ENCODE results near the gene RNF26.

The RNF26 gene

GRCh38 chr11:119357074-119357473 lies 22.7 kb downstream of the RNF26 start:
- Histone ChIP-seq H3K4me1 (ENCODE audit: insufficient read depth, low read length) (peaks cover 37% of the 10 kb centered on the region), H3K4me3 (ENCODE audit: low read length) (no peak overlapping the region), H3K27me3 (ENCODE audit: insufficient read depth, low read length) (no peaks in the 10 kb centered on the region), H3K36me3 (ENCODE audit: insufficient read depth, low read length) (peaks cover 2% of the 10 kb centered on the region), H3K9me3 (ENCODE audit: low read length) (no peaks in the 10 kb centered on the region), H2AFZ (ENCODE audit: low read depth, low read length) (no peak overlapping the region)

- Histone ChIP-seq H3K4me3 (ENCODE audit: low read length) (no peak overlapping the region), H3K27me3 (ENCODE audit: insufficient read depth, low read length) (peaks cover 12% of the 10 kb centered on the region), H3K36me3 (ENCODE audit: insufficient read depth, low read length) (peaks cover 2% of the 10 kb centered on the region), H2AFZ (ENCODE audit: low read depth, low read length) (no peak overlapping the region), H3K9me3 (ENCODE audit: low read length) (no peaks in the 10 kb centered on the region), H3K4me1 (ENCODE audit: insufficient read depth, low read length) (peaks cover 32% of the 10 kb centered on the region)
These were observed 25.3 kb downstream of the RNF26 start for GRCh38 chr11:119359365-119360214.

GRCh38 chr11:119361056-119361787 lies 26.9 kb downstream of the RNF26 start:
- H3K27me3 ChIP-seq (ENCODE audit: insufficient read depth, low read length) = peaks cover 22% of the 10 kb centered on the region
- no peak overlapping the region for H3K4me3 ChIP-seq (ENCODE audit: low read length)
- H3K9me3 ChIP-seq (ENCODE audit: low read length) = no peaks in the 10 kb centered on the region
- H3K36me3 ChIP-seq (ENCODE audit: insufficient read depth, low read length) = peaks cover 2% of the 10 kb centered on the region
- peaks cover 21% of the 10 kb centered on the region for H3K4me1 ChIP-seq (ENCODE audit: insufficient read depth, low read length)
- no peak overlapping the region for H2AFZ ChIP-seq (ENCODE audit: low read depth, low read length)

GRCh38 chr11:119361941-119362725 lies 27.8 kb downstream of the RNF26 start:
- Histone ChIP-seq H3K4me1 (ENCODE audit: insufficient read depth, low read length) (peaks cover 21% of the 10 kb centered on the region), H2AFZ (ENCODE audit: low read depth, low read length) (no peak overlapping the region), H3K27me3 (ENCODE audit: insufficient read depth, low read length) (peaks cover 29% of the 10 kb centered on the region), H3K4me3 (ENCODE audit: low read length) (no peak overlapping the region), H3K9me3 (ENCODE audit: low read length) (no peaks in the 10 kb centered on the region), H3K36me3 (ENCODE audit: insufficient read depth, low read length) (peaks cover 2% of the 10 kb centered on the region)

GRCh38 chr11:119362741-119363080 lies 28.4 kb downstream of the RNF26 start:
- Histone ChIP-seq H3K36me3 (ENCODE audit: insufficient read depth, low read length) (peaks cover 2% of the 10 kb centered on the region), H3K9me3 (ENCODE audit: low read length) (no peaks in the 10 kb centered on the region), H3K27me3 (ENCODE audit: insufficient read depth, low read length) (peaks cover 34% of the 10 kb centered on the region), H3K4me3 (ENCODE audit: low read length) (no peak overlapping the region), H2AFZ (ENCODE audit: low read depth, low read length) (no peak overlapping the region), H3K4me1 (ENCODE audit: insufficient read depth, low read length) (peaks cover 21% of the 10 kb centered on the region)

- H3K4me3 ChIP-seq (ENCODE audit: low read length) = no peak overlapping the region
- H2AFZ ChIP-seq (ENCODE audit: low read depth, low read length) = no peak overlapping the region
- no peaks in the 10 kb centered on the region for H3K9me3 ChIP-seq (ENCODE audit: low read length)
- peaks cover 2% of the 10 kb centered on the region for H3K36me3 ChIP-seq (ENCODE audit: insufficient read depth, low read length)
- H3K27me3 ChIP-seq (ENCODE audit: insufficient read depth, low read length) = peaks cover 34% of the 10 kb centered on the region
- peaks cover 22% of the 10 kb centered on the region for H3K4me1 ChIP-seq (ENCODE audit: insufficient read depth, low read length)
These were observed 28.9 kb downstream of the RNF26 start for GRCh38 chr11:119363081-119363850.

GRCh38 chr11:119363851-119364590 lies 29.7 kb downstream of the RNF26 start:
- Histone ChIP-seq H3K4me1 (ENCODE audit: insufficient read depth, low read length) (peaks cover 25% of the 10 kb centered on the region), H3K4me3 (ENCODE audit: low read length) (peak overlapping the region; percentile 31), H2AFZ (ENCODE audit: low read depth, low read length) (no peak overlapping the region), H3K27me3 (ENCODE audit: insufficient read depth, low read length) (peaks cover 34% of the 10 kb centered on the region), H3K36me3 (ENCODE audit: insufficient read depth, low read length) (peaks cover under 1% of the 10 kb centered on the region), H3K9me3 (ENCODE audit: low read length) (no peaks in the 10 kb centered on the region)

- H3K4me1 ChIP-seq (ENCODE audit: insufficient read depth, low read length) = peaks cover 25% of the 10 kb centered on the region
- no peak overlapping the region for H3K4me3 ChIP-seq (ENCODE audit: low read length)
- no peak overlapping the region for H2AFZ ChIP-seq (ENCODE audit: low read depth, low read length)
- peaks cover 34% of the 10 kb centered on the region for H3K27me3 ChIP-seq (ENCODE audit: insufficient read depth, low read length)
- no peaks in the 10 kb centered on the region for H3K9me3 ChIP-seq (ENCODE audit: low read length)
- H3K36me3 ChIP-seq (ENCODE audit: insufficient read depth, low read length) = no peaks in the 10 kb centered on the region
These were observed 30.8 kb downstream of the RNF26 start for GRCh38 chr11:119365071-119365591.

- Histone ChIP-seq H3K27me3 (ENCODE audit: insufficient read depth, low read length) (peaks cover 34% of the 10 kb centered on the region), H2AFZ (ENCODE audit: low read depth, low read length) (no peak overlapping the region), H3K9me3 (ENCODE audit: low read length) (no peaks in the 10 kb centered on the region), H3K4me1 (ENCODE audit: insufficient read depth, low read length) (peaks cover 13% of the 10 kb centered on the region), H3K36me3 (ENCODE audit: insufficient read depth, low read length) (no peaks in the 10 kb centered on the region), H3K4me3 (ENCODE audit: low read length) (no peak overlapping the region)
These were observed 32.6 kb downstream of the RNF26 start for GRCh38 chr11:119366690-119367620.

- H3K27me3 ChIP-seq (ENCODE audit: insufficient read depth, low read length) = peaks cover 34% of the 10 kb centered on the region
- H3K9me3 ChIP-seq (ENCODE audit: low read length) = no peaks in the 10 kb centered on the region
- H3K4me1 ChIP-seq (ENCODE audit: insufficient read depth, low read length) = peaks cover 6% of the 10 kb centered on the region
- H3K36me3 ChIP-seq (ENCODE audit: insufficient read depth, low read length) = no peaks in the 10 kb centered on the region
- H3K4me3 ChIP-seq (ENCODE audit: low read length) = no peak overlapping the region
- H2AFZ ChIP-seq (ENCODE audit: low read depth, low read length) = no peak overlapping the region
These were observed 33.4 kb downstream of the RNF26 start for GRCh38 chr11:119367661-119368120.

Data from neuron (in vitro differentiated cells).